Stimulated activated CD4-positive, alpha-beta T cell treated with anti-CD3 and anti-CD28 coated beads, Interleukin-12 subunit alpha, Interleukin-12 subunit beta, amount 100 ng/mL, for 24 hours (primary cell): ENCODE measurements around the gene SSC4D.
"Not testable (repeated sequence)": the region's sequence is repeated elsewhere in the genome, so short reads cannot be mapped to it uniquely, and the experiment has no call there.

Experiments used
- DNase-seq, 2 experiments: peaks; one replicate each; pipeline ENCODE4 v3.0.0-alpha.2; 2020; ENCODE audit warnings: low read depth in 2 of 2

Gene SSC4D

DNA sequence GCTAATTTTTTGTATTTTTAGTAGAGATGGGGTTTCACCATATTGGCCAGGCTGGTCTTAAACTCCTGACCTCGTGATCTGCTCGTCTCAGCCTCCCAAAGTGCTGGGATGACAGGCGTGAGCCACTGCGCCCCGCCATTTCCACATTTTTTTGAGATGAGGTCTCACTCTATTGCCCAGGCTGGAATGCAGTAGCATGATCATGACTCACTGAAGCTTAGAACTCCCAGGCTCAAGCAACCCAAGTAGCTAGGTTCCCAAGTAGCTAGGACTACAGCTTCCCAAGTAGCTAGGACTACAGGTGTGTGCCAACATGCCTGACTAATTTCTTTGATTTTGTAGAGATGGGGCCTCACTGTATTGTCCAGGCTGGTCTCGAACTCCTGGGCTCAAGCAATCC lies 11.6 kb upstream of the SSC4D start:
- not testable (repeated sequence) for DNase-seq

DNA sequence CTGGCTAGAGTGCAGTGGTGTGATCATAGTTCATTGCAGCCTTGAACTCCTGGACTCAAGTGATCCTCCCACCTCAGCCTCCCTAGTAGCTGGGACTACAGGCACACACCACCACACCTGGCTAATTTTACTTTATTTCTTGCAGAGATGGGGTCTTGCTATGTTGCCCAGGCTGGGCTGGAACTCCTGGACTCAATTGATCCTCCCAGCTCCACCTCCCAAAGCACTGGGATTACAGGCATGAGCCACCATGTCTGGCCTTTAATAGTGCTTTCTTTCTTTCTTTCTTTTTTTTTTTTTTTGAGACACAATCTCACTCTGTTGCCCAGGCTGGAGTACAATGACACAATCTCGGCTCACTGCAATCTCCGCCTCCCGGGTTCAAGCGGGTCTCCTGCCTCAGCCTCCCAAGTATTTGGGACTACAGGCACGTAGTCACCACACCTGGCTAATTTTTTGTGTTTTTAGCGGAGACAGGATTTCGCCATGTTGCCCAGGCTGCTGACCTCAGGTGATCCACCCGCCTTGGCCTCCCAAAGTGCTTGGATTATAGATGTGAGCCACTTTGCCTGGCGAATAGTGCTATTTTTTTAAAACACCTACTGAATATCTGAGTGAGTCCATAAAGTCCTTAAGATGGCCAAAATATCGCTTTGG lies 8.3 kb upstream of the SSC4D start:
- not testable (repeated sequence) for DNase-seq

DNA sequence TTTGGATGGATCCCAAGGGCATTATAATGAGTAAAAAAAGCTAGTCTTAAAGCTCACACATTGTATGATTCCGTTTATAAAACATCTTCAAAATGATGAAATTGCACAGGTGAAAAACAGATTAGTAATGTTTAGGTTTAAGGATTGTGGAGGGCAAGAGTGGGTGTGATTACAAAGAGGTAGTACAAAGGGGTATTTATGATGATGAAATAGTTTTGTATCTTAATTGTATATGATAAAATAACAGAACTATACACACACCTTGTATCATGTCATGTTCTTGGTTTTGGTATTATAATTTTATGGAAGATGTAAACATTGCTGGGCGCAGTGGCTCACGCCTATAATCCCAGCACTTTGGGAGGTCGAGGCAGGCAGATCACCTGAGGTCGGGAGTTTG lies 2.8 kb upstream of the SSC4D start:
- no peak for DNase-seq

DNA sequence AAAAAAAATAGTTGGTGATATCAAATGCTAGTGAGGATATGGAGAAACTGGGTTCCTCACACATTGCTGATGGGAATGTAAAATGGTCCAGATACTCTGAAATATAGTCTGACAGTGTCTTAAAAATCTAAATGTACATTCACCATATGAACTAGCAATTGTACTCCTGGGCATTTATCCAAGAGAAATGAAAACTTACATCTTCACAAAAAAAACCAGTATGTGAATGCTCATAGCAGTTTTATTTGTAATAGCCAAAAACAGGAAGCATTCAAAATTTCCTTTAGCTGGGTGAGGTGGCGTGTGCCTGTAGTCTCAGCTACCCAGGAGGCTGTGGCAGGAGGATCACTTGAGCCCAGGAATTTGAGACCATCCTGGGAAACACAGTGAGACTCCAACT lies 2.1 kb upstream of the SSC4D start:
- DNase-seq, result no peak

DNA sequence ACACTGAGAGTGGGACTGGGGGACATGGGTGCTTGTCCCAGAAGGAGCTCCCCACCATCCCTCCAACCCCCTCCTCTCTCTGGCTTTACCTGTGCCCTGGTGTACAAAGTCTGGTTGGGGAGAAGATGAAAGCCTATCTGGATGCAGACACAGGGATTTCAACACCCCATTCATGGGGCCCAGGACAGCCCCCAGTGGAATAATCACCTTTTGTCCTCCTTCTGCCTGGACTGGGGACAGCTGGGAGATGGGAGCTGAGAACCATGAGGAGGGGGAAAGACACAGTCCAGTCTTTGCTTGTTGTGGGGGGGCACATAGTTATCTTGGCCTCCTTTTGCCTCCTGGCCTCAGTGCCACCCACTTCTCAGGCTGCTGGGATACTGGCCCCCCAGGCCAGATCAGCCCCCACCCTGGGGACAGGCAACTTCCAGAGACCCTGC lies 1.4 kb downstream of the SSC4D start:
- DNase-seq, result no peak

DNA sequence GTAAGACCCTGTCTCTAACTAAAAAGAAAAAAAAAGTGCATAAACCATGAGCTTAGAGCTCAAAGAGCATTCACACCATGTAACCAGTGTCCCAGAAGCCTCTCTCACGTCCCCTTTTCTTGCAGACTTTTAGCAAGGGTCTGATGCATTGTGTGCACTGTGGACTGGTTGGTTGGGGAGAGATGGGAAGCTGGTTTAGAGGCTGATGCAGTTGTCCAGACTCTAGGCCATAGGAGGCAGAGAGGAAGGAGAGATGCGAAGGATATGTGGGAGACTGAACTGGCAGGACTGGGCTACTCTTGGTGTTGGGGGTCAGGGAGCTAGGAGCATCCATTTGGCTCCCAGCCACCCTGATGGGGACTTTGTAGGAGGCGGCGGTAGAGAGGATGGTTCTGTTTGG lies 1.8 kb downstream of the SSC4D start:
- DNase-seq, result no peak

DNA sequence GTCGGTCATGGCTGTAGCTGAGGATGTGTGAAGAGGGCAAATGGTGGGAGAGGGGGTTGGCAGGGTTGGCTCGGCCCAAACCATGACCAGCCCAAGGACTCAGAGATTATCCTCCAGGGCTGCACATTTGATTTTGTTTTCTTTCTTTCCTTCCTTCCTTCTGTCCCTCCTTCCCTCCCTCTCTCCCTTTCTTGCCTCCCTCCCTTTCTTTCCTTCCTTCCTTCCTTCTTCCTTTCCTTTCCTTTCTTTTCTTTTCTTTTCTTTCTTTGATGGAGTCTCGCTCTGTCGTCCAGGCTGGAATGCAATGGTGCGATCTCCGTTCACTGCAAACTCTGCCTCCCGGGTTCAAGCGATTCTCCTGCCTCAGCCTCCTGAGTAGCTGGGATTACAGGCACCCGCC lies 3.8 kb downstream of the SSC4D start:
- DNase-seq, result no peak

DNA sequence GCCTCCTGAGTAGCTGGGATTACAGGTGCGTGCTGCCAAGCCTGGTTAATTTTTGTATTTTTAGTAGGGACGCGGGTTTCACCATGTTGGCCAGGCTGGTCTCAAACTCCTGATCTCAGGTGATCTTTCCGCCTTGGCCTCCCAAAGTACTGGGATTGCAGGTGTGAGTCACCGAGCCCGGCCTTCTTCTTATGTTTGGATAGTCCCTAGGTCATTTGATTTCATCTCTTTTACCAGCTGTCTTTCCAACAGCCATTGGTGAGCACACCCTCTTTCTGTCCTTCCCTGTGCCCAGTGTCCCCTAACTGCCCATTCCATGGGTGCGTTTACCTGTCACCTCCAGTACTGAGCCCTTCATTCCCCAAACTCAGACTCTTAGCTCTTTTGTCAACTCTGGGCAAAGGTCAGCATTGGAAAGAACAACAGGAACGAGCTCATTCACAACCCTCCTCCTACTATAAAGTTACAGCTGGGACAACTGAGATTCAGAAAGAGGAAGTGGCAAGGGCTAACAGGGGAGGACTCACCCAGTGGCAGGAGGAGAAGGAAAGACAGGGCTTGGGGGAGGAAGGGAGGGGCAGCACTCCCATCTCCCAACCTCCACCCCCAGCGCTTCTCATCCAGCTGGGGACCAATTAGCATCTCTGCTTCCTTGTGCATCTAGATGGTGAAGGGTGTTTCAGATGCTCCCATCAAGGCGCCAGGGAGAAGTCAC lies 5.6 kb downstream of the SSC4D start:
- DNase-seq, result no peak

DNA sequence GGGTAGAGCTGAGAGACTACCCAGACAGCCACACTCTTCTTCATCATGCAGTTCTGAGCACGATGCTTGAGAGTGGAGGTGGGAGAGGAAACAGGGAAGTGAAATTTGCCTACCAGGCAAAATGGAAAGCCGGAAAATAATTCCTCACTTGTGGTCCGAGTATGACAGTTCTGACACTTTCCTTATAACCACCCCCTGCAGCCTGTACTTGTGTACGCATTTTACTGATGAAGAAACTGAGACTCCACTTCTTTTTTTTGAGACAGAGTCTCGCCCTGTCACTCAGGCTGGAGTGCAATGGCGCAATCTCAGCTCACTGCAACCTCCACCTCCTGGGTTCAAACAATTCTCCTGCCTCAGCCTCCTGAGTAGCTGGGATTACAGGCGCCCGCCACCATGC lies 6.4 kb downstream of the SSC4D start:
- DNase-seq, result not testable (repeated sequence)

DNA sequence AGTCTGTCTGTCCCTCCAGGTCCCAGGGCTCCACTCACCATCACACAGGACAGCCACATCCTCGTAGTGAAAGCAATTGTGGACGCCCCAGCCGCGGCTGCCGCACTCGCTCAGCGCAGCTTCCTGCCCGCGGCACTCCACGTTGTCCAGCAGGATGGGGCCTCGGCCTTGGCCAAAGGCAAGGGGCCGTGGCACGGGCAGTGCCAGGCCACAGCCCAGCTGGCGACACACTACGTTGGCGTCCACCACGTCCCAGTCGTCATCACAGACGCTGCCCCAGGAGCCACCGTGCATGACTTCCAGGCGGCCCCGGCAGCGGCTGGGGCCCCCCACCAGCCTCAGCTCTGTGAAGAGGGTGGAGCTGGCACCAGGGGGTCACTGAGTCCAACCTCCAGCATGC lies 9.2 kb downstream of the SSC4D start:
- no peak for DNase-seq

DNA sequence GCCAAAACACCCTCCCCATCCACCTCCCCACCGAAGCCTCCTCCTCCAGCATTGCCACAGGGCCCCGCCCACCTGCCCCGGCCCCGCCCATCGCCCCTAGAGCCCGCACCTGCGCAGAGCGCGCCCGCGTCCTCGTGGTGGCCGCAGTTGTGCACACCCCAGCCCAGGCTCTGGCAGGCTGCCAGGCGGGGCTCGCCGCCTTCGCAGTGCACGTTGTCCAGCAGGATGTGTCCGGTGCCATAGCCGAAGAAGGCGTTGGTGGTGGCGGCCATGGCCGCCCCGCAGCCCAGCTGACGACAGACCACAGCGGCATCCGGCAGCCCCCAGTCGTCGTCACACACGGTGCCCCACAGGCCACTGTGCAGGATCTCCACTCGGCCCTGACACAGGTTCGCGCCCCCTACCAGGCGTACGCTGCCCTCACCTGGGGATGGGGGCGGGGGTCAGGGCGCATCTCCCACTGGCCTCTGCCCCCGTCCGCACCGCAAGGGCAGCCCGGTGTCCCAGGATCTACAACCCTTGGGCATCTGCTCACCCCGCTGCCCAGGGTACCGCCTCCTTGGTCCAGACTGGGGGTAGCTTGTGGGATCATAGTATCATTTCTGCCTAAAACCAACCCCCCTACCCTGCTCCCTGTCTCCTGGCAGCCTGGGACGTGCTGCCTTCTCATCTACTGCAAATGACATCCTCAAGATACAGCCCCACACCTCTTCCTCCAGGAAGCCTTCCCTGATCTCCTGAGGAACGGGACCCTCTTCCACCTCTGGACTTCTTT lies 11.9 kb downstream of the SSC4D start:
- peak; percentile 77 to 83 for DNase-seq

DNA sequence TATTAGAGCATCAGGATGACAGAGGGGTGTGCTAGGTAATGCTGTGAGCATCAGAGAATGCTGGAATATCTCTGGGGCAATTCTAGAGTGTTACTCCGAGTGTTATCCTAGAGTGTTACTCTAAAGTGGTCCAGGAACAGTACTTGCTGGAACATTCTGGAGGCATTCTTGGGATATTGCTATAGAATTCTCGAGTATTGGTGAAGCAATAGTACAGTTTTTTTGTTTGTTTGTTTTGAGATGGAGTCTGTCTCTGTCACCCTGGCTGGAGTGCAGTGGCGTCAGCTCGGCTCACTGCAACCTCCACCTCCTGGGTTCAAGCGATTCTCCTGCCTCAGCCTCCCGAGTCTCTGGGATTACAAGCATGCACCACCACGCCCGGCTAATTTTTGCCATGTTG lies 12.6 kb downstream of the SSC4D start:
- no peak for DNase-seq

DNA sequence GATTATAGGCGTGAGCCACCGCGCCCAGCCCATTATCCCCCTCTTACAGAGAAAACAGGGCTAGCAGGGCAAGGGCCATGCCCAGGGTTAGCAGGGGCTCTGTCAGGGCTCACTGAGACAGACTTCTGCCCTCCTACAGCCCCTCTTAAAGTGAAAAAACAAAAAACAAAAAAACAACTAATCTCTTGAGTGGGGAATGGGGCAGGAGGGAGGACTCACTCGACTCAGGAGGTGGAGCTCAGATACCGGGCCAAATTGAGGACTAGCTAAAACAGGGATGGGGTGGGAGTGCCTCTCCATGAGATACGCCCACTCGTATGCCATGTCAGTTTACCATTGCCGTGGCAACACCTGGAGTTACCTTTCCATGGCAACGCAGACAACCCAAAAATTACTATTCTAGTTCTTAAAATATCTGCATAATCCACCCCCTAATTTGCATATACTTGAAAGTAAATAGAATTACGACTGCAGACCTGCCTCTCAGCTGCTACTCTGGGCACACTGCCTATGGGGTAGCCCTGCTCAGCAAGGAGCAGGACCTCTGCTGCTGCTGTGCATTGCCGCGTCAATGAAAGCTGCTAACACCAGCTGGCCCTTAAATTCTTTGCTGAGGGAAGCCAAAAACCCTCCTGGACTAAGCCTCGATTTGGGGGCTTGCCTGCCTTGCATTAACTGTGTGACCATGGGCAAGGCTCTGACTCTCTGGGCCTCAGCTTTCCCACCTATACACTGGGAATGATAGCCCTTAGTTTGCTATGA lies 13.4 kb downstream of the SSC4D start:
- DNase-seq, result no peak

DNA sequence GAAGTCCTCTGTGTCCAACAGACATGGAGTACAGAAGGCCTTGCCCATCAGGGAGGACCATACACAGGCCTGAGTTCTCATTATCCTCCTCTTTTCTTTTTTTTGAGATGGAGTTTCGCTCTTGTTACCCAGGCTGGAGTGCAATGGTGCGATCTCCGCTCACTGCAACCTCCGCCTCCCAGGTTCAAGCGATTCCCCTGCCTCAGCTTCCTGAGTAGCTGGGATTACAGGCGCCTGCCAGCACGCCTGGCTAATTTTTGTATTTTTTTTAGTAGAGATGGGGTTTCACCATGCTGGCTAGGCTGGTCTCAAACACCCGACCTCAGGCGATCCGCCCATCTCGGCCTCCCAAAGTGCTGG lies 13.9 kb downstream of the SSC4D start:
- not testable (repeated sequence) for DNase-seq

DNA sequence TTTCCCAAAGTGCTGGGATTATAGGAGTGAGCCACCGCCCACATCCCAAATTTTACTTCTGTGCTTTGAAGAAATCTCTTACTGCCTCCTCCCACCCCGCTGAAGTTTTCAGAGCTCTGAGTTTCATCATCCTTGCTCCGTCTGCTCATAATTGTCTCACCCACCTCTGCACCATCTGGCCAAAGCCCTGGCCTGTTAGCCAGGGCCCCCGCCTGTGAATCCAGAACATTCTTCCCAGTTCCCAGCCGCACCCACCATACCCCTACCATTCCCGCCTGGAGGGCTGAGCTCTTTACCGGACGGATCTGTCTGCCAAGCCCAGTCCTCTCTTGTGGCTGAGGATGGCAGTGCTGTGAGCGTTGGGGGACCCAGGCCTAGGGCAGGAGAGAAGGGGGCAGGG lies 14.5 kb downstream of the SSC4D start:
- DNase-seq, result no peak

DNA sequence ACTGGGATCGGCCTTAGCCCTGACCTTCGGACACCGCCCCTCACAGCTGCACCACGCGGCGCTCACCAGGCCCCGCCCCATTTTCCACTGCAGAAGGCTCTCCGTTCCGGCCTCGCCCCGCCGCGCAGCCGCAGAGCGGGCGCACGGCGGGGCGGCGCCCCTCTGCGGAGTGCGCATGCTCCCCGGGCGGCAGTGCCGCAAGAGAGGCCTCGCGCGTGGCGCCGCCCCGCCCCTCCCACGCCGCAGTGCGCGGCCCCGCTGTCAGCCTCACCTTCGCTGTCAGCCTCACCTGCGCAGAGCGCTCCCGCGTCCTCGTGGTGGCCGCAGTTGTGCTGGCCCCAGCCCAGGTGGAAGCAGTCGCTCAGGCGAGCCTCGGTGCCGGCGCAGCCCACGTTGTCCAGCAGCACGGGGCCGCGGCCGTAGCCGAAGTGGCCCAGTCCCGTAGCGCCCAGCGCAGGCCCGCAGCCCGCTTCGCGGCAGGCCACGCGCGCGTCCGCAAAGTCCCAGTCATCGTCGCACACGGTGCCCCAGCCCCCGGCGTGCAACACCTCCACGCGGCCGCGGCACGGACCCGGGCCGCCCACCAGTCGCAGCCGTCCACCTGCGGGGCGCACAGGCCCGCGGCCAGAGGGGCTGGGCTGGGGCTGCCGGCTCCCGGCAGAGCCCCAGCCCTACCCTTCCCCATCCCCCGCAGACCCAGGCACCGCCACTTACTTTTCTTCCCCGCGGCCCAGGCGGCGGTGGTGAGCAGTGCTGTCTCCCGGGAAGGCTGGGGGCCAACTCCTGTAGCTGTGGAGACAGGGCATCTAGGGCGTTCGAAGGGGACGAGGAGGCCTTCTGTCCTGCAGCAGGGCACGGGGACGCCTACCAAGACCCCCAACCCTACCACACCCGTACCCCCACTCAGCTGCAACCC lies 16.1 kb downstream of the SSC4D start:
- DNase-seq, result peak; percentile 80 to 86

DNA sequence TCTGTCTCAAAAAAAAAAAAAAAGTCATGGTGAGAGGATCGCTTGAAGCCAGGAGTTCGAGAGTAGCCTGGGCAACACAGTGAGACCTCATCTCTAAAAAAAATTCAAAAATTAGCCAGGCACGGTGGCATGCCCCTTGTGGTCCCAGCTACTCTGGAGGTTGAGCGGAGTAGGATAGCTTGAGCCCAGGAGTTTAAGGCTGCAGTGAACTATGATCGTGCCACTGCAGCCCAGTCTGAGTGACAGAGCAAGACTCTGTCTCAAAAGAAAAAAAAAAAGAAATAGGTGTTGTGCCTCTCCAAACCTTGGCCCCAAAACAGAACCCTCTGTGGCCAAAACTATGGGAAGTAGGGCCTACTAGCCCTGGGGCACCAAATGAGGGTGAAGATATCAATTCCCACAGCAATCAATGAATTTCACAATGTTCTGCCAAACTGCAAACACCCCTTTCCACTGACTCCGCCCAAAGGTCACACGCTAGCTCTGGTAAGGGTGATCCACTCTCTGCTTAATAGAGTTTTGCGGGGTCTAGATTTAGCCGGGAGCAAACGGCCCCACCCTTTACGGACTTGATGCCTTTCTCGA lies 16.9 kb downstream of the SSC4D start:
- DNase-seq, result no peak

DNA sequence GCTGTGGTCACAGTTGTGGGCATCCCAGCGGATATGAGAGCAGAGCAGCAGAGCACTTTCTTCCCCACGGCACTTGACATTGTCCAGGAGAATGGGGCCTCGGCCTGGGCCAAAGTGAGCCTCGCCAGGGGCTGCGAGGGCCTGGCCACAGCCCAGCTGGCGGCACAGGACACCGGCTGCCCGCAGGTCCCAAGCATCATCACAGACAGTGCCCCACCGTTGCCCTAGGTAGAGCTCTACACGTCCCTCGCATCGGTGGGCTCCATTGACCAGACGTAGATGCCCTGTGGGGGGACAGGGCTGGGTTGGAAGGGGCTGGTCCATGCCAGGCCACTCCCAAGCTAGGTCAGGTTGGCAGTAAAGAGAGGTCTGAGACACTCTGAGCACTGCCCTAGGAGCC lies 19.4 kb downstream of the SSC4D start:
- DNase-seq, result no peak

DNA sequence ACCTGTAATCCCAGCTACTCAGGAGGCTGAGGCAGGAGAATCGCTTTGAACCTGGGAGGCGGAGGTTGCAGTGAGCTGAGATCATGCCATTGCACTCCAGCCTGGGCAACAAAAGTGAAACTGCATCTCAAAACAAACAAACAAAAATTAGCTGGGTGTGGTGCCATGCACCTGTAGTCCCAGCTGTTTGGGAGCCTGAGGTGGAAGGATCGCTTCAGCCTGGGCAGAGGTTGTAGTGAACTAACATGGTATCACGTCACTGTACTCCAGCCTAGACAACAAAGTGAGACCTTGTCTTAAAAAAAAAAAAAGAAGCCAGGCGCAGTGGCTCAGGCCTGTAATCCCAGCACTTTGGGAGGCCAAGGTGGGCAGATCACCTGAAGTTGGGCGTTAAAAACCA lies 21.7 kb downstream of the SSC4D start:
- DNase-seq, result not testable (repeated sequence)

DNA sequence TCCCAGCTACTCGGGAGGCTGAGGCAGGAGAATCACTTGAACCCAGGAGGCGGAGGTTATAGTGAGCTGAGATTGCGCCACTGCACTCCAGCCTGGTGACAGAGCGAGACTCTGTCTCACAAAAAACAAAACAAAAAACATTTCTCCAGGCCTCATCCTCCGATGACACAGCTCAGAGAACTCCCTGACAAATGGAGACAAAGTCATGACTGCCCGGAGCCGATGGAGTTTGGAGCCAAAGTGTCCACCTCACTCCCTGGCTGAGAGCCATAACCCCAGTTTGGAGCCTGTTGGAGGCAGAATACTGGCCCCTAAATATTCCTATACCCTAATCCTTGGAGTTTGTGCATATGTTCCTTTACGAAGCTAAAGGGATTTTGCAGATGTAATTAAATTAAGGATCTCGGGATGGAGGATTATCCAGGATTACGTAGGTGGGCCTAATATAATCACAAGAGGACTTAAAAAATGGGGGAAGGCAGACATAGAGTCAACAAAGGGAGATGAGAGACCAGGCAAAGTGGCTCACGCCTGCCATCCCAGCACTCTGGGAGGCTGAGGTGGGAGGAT lies 22.7 kb downstream of the SSC4D start:
- no peak for DNase-seq
